HG03520 (cell line): ENCODE measurements around the gene ARHGAP40.

Source experiments
- ATAC-seq: cut with Tn5 transposase; IDR thresholded peaks from one replicate; pipeline ENCODE4 v1.9.1; 2021; ENCODE audit warnings: mild to moderate bottlenecking, moderate library complexity; ENCODE audit not compliant: unreplicated experiment

The ARHGAP40 gene

DNA sequence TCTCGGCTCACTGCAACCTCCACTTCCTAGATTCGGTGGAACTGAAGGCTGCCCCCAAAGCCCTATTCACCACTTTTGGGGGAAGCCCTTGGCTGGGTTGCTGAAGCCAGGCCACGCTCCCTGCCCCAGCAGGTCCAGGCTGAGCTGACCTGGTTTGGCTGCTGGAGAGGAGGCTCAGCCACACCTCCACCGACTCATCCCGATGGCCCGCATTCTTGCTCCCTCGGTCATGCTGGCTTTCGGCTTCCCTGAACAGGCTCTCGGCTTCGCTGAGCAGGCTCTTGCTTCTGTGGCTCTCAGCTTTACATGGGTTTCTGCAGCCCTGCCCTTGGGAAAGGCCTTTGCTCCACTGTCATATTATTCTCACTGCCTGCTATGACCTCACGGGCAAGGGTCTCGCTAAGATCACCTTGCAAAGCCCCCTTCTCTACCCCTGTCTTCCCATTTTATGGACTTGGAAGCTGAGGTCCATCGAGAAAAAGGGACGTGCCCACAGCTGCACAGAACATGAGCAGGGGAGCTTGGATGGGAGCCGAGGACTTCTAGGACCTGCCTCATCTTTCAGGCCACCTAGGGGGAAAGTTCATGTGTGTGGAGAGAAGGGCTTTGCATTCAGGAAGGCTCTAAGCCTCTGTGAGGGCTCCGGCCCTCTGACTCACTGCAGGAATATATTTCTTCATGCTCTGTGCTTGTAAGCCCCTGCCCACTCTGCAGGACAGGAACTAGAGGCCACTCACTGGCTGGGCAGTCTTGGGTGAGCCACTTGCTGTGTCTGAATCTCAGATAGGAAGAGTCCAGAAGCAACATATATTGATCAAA is 15.6 kb downstream of the ARHGAP40 start:
- ATAC-seq: no peak

DNA sequence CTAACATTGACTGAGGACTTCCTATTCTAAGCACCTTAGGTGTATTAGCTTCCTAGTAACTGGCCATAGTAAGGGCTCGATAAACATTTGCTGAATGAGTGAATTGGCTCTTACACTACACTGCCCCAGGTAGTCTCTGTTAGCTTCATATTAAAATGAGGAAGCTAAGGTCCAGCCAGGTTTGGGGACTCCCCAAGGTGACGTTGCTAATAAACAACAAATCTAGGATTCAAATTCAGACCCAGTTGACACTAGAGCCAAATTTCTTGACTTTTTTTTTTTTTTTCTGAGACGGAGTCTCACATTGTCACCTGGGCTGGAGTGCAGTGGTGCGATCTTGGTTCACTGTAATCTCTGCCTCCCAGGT is 16.2 kb downstream of the ARHGAP40 start:
- ATAC-seq: no peak

DNA sequence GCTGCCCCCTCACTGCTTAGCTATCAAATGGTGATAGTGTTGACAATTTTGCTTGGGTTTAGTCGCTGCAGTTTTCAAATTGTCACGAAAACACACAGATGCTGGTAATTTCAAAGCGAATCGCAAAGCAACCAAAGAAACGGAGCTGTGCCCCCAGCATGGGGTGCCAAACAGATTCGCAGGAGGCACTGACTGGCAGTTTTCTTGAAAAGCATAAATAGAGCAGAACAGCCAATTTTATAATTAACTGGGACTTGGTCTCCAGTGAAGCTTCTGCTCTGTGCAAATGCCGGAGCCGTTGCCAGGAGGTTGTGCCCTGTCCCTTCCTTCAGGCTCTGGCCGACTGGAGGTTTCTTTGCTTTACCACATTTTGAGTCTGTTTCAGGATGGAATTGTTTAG is 18.8 kb downstream of the ARHGAP40 start:
- no peak for ATAC-seq

DNA sequence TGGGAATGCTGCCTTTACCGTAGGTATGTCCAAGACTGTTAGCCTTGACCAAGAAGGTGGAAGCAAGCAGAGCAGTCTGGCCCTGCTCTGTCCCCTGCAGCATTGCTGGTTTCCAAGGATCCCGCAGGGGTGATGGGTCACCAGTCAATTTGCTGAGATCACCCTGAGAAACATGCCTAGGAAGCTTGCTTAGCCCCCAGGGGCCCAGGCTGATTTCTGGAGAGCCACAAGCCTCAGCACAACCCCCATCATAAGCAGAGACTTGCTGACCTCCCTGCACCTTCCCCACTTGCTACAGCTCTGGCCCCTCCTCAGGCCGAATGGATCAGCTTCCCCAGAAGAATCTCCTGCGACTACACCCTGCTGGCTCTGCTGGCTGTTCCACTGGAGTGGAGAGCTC is 21.5 kb downstream of the ARHGAP40 start:
- ATAC-seq: no peak

DNA sequence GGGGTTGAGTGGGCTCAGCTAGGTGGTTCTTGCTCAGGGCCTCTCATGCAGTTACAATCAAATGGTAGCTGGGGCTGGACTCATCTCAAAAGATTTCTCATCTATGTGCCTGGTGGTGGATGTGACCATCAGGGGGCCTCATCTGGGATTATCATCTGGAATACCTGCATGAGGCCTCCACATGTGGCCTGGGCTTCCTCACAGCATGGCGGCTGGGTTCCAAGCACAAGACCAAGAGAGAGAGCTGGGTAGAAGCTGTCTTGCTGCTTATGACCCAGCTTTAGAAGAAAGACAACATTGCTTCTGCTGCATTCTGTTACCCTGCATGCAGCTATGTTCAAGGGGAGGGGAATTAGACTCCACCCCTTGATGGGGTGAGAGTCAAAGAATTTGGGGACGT is 22.5 kb downstream of the ARHGAP40 start:
- no peak for ATAC-seq

DNA sequence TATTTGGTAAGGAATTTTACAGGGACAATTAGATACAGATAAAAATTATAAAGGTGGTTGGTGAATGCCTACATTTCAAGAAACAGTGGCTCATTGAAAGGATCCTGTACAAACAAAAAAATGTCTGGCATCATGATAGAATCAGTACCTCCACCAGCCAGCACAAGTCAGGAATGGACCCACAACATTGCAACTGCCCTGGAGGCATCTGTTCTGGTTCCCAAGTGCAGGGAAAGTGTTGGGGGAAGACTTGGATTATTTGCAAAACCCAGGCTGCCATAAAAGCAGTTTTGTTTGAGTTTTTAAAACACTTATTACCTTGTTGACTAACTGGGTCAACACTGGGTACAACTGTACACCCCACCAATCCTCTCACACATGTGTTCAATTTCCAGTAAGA is 24.3 kb downstream of the ARHGAP40 start:
- ATAC-seq: no peak

DNA sequence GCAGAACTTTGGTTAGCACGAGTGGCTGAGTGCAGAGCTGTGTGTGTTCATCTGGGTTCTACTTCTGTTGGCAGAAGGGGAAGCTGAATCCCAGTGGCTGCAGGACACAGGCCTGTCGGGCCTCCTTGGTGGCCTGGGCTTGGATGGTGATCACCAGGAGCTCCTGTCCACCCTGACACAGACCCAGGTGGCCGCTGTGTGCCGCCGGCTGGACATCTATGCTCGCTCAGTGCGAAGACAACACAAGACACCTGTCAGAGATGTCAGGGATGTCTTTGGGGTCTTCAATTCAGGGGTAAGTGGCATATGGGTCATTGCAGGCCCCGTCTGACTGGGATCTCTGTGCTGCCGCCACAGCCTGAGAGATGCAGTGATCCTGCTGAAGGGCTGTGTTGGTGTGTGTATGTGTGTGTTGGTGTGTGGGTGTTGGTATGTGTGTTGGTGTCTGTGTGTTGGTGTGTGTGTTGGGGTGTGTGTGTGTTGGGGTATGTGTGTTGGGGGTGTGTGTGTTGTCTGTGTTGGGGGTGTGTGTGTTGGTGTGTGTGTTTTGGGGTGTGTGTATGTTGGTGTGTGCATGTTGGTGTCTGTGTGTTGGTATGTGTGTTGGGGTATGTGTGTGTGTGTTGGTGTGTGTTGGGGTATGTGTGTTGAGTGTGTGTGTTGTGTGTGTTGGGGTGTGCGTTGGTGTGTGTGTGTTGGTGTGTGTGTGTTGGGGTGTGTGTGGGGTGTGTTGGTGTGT is 25.5 kb downstream of the ARHGAP40 start:
- ATAC-seq: no peak

DNA sequence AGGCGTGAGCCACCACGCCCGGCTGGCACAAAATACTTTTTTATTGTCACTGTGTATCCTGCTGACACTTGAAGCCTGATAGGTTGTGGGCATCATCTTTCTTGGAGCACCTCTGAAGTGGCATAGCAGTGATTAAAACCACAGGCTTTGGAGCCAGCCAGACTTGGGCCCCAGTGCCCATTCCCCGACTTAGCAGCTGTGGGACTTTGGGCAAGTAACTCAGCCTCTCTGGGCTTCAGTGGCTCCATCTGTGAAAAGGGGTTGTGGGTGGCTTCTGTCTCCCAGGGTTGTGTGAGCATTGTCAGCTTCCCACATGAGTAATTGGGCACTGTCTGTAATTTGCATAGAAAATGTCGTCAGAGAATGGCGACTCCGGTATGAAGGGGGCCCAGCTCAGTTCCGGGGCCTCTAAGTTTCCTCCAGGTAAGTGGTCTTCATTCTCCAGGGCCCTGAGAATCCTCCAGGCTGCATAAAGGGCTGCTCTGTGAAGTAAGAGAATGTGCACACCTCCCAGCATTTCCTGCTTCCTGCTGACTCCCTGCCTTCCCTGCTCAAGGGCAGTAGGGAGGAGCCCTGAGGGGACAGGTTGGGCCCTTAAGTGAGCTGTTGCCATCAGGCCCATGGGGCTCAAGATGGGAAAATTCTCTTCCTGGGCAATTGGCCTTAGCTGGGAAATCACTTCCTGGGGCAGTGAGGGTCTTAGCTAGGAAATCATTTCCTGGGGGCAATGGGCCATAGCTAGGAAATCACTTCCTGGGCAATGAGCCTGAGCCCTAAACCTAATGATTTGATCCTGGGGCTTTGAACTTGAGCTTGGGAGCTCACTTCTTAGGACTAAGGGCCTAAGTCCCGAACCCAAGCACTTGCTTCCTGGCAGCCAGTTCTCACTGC is 27.2 kb downstream of the ARHGAP40 start:
- ATAC-seq: no peak

DNA sequence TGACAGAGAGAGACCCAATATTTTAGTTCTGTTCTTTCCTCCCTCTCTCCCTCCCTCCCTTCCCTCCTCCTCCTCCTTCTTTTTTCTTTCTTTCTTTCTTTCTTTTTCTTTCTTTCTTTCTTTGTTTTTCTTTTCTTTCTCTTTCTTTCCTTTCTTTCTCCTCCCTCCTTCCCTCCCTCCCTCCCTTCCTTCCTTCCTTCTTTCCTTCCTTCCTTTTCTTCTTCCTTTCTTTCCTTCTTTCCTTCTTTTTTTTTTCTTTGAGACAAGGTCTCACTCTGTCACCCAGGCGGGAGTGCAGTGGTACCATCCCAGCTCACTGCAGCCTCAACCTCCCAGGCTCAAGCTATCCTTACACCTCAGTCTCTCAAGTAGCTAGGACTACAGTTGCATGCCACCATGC is 28.4 kb downstream of the ARHGAP40 start:
- ATAC-seq: no peak

DNA sequence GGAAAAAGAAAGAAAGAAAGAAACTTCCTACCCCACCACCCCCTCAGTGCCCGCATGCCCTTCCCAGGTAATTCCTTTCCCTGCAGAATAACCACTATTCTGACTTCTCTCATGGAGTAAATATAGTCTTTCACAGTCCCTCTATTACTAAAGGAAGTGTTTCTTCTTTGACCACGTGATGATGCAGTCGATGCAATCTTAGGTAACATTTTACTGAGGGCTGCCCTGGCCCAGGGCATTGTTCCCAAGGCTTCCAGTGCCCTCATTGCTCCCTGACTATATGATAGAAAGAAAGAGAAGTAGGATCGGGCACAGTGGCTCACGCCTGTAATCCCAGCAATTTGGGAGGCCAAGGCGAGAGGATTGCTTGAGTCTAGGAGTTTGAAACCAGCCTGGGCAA is 29.1 kb downstream of the ARHGAP40 start:
- ATAC-seq: no peak

DNA sequence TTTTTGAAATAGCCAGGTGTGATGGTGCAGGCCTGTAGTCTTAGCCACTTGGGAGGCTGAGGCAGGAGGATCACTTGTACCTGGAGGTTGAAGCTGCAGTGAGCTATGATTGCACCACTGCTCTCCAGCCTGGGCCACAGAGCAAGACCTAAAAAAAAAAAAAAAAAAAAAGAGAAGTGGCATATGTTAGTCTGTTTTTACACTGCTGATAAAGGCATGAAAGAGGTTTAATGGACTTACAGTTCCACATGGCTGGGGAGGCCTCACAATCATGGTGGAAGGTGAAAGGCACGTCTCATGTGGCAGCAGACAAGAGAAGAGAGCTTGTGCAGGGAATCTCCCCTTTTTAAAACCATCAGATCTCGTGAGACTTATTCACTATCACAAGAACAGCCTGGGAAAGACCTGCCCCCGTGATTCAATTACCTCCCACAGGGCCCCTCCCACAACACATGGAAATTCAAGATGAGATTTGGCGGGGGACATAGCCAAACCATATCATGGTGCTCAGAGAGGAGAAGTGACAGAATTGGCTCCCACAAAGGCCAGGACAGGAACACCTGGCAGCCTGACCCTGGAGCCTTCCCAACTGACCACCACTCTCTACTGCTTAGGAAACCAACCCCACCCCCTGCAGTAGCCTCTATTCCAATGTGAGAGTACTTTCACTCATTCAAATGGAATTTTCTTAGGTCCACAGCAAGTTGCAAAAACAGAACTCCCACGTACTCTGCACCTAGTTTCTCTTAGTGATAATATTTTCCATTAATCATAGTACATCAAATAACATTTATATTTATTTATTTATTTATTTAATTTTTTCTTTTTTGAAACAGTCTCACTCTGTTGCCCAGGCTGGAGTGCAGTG is 29.8 kb downstream of the ARHGAP40 start:
- ATAC-seq: no peak

DNA sequence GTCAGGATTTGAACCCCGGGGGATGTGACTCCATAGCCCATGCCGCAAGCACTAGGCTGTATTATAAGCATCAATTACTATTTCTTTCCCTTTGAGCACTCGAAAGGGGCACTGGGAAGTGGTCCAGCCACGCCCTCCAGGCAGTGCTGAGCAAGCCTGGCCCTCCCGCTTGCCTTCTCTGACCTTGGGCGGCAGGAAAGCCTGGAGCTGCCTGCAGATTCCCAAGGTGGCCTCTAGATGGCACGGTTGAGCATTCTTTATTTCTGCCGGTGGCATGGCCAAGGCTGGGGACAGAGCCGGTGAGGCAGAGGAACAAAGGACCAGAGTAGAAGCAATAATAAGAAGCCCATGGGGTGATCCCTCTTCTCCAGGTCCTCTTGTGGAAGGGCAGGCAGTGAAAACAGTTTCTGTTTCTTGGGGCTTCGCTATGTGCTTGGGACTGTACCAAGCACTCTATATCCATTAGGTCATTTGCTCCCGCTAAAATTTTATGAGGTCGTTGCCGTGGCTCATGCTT is 32.0 kb downstream of the ARHGAP40 start:
- ATAC-seq: peak; percentile 43

DNA sequence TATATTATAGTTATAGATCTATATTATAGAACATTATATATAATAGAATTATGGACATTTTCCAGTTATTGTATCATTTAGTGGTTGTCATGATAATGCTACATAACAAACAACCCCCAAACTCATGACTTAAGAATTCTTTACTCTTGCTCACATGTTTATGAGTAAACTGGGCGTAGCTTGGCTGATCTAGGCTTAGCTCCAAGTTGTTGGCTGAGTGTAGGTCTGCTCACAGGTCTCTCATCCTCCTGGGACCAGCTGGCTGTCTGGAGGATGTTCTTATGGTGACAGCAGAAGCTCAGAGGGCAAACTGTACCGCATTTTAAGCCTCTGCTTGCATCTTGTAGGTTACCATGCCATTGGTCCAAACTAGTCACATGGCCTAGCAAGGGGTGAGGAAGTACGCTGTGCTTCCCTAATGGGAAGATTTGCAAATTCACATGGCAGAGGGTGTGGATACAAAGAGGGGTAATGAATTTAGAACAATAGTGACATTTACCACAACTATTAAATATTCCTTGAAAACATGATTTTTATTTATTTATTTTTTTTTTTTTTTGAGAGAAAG is 34.2 kb downstream of the ARHGAP40 start:
- ATAC-seq: no peak

DNA sequence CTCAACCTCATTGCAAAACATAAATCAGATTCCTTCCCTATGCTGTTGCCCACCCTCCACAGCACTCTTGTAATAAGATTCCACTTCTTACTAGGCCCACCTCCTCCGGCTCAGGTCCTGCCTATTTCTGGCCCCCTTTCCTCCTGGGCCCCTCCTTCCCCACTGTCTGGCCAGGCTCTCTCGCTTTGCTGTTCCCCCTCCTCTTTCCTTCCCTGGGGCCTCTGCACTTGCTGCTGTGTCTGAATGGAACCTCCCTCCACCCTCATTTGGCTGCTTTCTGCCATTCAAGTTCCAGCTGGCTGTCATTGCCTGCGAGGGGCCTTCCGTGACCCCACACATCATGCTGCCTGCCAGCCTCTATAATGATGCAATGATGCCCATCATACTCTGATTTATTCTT is 38.9 kb downstream of the ARHGAP40 start:
- no peak for ATAC-seq

DNA sequence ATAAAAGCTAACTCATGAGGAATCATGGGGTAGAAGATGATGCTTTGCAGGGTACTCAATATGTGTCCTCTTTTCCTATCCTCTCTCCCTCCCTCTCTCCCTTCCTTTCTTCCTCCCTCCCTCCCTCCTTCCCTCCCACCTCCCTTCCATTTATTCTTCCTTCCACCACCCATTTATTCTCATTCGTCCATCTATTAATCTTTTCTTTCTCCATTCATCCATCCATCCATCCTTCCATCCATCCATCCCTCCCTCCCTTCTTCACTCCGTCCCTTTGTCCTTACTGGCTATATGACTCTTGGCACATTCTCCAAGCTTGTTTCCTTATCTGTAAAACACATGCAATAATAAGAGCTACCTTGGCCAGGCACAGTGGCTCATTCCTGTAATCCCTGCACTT is 40.9 kb downstream of the ARHGAP40 start:
- no peak for ATAC-seq

DNA sequence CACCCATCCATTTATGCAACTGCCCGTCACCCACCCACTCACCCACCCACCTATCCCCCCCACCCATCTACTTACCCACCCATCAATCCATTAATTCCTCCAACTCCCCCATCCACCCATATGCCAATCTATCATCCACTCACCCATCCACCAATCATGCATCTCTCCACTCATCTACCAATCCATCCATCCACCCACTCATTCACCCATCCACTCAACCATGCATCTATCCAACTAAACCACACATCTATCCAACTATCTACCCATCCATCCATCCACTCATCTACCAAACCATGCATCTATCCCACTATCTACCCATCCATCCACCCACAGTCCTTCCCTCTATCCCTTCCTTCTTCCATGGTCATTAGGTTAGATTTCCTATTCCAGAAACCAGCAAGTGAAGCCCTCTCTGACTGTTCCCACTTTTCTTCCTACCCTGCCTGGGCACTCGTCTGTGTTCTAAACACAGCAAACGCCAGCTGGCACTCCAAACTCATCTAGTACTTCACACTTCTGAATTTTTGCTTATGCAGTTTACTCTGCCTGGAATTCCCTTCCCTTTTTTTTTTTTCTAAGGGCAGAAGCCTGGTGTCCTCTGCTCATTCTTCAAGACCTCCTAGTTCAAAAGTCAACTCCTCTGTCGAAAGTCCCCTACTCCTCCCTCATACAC is 43.1 kb downstream of the ARHGAP40 start:
- ATAC-seq: no peak

DNA sequence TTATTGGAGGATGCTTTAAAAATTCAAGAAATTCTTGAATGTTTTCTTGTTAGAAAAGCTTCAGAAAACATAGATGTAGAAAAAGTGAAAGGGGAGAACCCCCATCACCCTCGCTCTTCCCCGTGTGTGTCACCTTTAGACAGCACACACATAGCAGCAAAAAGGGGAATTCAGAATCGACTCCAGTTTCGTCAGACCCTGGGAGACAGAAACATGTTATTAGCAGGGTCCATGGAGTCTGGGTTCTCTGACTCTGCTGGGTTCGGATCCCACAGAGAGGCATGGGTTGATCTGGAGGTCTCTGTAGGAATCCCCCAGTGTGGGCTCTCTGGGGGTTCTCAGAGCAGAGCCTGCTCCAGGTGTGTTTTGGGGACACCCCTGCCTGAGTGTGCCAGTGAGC is 43.7 kb downstream of the ARHGAP40 start:
- no peak for ATAC-seq

DNA sequence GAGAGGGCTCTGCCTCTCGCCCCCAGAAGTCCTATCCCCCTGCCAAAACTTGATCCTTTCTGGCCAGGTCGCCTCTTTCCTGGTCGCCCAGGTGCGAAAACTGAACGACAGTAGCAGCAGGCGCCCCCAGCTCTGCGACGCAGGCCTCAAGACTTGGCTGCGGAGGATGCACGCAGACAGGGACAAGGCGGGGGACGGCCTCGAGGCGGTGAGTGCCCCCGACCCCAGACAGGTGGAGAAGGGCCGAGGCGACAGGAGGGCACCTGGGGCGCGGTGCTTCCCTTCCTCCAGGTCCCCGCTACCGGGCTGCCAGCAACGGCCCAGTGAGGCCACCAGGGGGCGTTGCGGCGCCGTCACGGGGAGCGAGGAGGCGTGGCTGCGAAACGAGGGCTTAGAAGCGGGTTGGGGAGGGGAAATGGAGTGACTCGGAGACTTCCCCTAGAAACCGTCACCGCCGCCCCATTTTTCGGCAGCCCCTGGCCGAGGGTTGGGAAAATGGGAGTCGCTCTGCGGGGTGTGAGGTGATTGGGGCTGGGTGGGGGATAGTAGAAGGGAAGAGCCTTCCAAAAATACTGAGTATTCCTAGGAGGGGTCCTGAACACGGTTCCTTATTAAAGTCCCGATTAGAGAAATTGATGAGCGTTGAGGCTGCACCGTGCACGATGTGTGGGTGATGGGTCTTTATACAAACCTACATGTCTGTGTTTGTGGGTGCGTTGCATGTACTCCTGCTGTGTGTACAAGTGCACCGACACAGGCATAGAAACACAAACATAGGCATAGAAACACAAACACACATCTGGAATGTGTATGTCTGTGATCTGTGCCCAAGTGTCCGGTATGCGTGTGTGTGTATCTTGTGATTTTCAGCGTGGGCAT is 44.6 kb downstream of the ARHGAP40 start:
- ATAC-seq: peak; percentile 58
